GM18499 (cell line): ENCODE results near the gene FAM200A.
"Not testable (repeated sequence)": the region's sequence is repeated elsewhere in the genome, so short reads cannot be mapped to it uniquely, and the experiment has no call there.

ENCODE experiments used
- ATAC-seq: cut with Tn5 transposase; IDR thresholded peaks from one replicate; pipeline ENCODE4 v1.9.1; 2021; ENCODE audit warnings: moderate number of reproducible peaks; ENCODE audit not compliant: insufficient read depth, unreplicated experiment

The FAM200A gene

GRCh38 chr7:99504603-99505323 is 47.2 kb downstream of the FAM200A start, which contains the start of gene ZKSCAN5:
ZKSCAN5 (plus strand) TSS chr7:99504662; CDS start chr7:99506045, 1,383 bp downstream.
- ATAC-seq, result peak; percentile 51

GRCh38 chr7:99504281-99504602 is 47.7 kb downstream of the FAM200A start:
- no peak for ATAC-seq

GRCh38 chr7:99501236-99501635 is 50.7 kb downstream of the FAM200A start:
- not testable (repeated sequence) for ATAC-seq

GRCh38 chr7:99500637-99501009 is 51.3 kb downstream of the FAM200A start:
- no peak for ATAC-seq

GRCh38 chr7:99499721-99500636 is 51.9 kb downstream of the FAM200A start, which contains the start of gene ZNF394:
ZNF394 (minus strand) TSS chr7:99500281; CDS start chr7:99500093, 188 bp downstream.
- ATAC-seq, result no peak

GRCh38 chr7:99499371-99499720 is 52.6 kb downstream of the FAM200A start:
- no peak for ATAC-seq

GRCh38 chr7:99498546-99498944 is 53.4 kb downstream of the FAM200A start:
- no peak for ATAC-seq

- ATAC-seq, result no peak
Observed at GRCh38 chr7:99497766-99498545, 54.0 kb downstream of the FAM200A start.
